Stimulated activated CD8-positive, alpha-beta memory T cell treated with anti-CD3 and anti-CD28 coated beads, Interleukin-4, amount 100 ng/mL, for 48 hours (primary cell): ENCODE data around the gene UTP15.

Experiments
- DNase-seq: peaks from one replicate; pipeline ENCODE4 v3.0.0-alpha.2; 2020

The UTP15 gene

DNA sequence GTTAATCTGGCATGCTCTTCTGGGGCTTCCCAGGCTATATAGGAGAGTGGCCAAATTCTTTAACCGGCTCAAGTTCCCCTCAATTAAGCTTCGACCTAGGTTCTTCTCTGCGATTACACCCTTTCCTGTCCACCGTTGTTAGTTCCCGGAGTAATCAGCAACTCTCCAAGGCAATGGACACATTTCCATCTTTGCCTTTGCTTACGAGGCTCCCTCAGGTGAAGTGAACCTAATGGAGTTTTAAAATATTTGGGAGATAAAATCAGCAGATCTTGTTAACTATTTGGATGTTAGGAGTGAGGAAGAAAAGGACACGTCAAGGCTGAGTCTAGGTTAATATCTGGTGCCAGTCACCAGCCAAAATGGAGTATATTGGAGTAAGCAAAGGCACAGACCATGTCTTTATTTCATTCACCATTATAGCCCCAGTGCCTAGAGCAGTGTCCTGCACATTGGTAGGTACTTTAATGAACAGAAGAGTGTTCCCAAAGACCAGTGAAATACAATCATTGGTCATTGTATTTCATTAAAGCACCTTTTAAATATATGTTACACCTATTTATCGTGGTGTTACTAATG, 515 bp downstream of the UTP15 start:
- no peak for DNase-seq

DNA sequence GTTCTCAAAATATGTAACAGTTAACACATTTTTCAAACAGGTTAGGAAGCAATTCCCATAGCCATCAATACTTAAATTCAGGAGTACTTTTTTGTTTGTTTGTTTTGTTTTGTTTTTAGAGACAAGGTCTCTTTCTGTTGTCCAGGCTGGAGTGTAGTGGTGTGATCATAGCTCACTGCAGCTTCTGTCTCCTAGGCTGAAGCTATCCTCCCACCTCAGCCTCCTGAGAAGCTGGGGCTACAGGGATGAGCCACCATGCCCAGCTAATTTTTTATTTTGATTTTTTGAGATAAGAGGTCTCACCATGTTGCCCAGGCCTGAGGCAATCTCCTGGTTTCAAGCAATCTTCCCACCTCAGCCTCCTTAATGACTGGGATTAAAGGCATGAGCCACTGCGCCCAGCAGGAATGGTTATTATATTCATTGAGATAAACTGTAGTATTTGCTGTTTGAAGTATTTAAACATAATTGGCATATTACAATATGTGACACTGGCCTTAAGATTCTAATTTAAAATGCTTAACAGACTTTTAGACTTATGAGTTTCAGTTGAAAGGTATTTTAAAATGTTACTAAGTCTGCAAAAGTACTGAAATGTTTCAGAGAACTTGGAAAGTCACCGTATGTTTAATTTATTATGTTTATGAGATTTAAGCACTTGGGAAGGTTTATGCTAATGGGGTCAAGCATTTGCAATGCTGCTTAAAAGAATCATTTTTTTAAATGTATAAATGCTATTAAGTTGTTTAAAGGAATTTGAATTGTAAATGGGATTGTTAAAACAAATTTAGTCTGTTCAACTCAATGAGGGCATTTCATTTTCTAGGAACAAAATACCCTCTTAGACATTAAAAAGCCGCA, 17.0 kb downstream of the UTP15 start:
- no peak for DNase-seq

- DNase-seq: no peak
These were observed 22.4 kb downstream of the UTP15 start for GRCh38 chr5:73587923-73588322.

DNA sequence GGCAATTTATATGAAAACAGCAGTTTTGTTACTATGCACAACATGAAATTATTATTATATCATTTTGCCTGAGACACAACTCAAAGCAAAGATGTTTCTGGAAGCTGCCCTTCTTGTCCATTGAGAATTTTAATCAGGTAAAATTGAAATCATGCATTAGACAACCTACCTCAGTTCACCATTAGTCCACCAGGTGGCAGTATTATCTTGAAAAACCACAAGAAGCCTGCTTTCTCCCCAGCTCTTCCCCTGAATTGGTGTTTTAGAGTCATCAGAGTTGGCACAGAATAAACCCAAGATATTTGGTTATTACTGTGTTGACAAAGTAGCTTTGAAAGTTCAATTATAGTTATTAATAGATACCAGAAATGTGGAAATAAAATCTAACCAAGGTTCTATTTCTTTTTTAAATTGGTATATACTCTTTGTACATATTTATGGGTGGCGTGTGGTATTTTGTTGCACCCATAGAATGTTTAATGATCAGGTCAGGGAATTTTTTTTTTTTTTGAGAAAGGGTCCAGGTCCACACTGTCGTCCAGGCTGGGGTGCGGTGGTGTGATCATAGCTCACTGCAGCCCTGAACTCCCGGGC, 25.7 kb downstream of the UTP15 start:
- peak; percentile 35 for DNase-seq

- DNase-seq: no peak
These were observed 26.4 kb downstream of the UTP15 start for GRCh38 chr5:73591698-73592501.

DNA sequence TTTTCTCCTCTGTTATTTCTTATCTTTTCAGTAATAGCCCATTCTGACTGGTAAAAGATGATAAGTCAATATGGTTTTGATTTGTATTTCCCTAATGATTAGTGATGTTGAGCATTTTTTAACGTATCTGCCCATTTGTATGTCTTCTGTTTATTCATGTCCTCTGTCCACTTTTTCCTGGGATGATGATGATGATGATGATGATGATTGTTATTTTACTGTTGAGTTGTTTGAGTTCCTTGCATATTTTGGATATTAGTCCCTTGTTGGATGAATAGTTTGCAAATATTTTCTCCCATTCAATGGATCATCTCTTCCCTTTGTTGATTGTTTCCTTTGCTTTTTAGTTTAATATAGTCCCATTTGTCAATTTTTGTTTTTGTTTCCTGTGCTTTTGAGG, 27.0 kb downstream of the UTP15 start:
- DNase-seq: no peak

DNA sequence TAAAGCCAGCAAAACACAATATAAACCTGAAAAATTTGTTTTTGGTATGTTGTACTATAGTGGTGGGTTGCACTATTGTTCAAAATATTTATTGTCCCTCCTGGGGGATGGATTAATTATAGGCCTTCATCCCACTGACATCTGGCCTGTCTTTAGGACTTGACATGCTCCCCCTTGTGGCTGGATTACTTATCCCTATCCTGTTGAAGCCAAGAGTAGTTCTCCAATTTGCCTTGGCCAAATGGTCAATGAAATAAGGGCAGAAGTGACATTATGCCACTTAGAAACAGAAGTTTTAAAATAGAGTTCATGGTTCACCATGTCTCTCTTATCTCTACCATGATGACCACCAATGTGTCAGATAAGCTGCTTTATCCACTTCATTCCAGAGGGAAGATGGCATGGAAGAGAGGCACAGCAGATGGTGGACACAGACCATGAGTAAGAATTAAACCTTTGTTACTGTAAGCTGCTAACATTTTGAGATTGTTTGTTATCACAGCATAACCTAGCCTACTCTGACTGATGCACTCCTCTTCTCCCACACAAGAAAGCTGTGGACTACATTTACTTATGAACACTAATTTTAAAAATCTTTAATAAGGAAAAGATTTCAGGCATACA, 31.3 kb downstream of the UTP15 start:
- no peak for DNase-seq

DNA sequence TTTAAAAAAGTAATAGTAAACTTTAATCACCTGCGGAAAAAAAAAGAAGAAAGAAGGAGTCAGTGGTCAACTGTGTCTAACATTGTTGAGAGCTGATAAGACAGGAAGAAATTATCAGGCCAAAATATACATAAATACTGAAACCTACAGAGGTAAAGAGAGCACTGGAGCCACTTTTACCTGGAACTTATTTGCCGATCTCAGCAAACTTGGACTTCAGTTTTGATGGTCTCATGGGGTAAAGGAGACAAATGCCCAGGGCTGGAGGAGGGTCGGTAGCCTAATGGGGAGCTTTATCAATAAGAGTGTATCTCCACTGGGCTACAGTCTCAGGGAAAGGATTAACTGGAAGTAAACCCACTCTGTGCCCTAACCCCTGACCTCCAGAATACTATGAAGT, 33.8 kb downstream of the UTP15 start:
- no peak for DNase-seq

DNA sequence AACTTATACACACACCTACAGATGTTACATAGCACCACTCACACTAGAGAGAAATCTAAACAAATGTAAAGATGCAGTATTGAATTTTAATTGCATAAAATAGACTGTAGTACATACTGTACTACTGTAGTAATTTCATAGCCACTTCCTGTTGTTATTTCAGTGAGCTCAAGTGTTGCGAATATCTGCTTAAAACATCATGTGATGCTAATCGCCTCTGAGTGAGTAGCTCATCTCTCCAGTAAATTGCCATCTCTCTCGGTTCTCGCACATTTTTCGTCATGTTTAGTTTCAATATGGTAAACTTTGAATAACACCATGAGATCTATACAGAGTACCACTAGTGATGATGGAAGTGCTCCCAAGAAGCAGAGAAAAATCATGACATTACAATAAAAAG, 38.5 kb downstream of the UTP15 start:
- DNase-seq: no peak

DNA sequence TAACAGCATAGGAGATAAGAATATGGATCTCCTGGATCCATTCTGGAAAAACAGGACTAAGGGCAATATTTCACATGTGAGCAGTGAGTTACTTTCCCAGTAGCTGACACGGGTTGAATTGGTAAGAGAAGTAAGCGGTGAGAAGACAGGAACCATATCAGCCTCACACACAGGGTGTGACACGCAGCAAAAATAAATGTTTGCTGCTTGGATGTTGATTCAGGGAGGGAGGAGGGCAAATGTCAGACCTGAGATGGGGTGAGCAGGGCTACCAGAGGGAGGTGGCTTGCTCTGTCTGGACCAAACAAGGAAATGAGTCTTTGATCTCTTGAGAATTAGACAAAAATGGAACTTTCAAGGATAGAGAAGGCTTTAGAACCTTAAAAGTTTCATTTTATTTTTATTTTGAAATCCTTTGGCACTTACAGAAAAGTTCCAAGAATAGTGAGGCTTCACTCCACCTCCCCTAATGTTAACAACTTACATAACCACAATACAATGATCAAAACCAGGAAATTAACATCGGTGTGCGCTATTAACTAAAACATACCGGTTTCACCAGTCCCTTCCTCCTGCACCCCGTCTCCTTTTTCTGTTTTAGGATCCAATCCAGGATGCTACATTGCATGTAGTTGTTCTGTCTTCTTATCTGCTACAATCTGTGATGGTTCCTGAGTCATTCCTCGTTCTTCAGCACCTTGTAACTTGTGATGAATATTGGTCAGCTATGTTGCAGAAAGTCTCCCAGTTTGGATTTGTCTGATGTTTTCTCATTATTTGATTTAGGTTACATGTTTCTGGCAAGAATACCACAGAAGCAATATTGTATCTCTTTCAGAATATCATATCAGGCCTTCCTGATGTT, 39.9 kb downstream of the UTP15 start:
- DNase-seq: no peak

DNA sequence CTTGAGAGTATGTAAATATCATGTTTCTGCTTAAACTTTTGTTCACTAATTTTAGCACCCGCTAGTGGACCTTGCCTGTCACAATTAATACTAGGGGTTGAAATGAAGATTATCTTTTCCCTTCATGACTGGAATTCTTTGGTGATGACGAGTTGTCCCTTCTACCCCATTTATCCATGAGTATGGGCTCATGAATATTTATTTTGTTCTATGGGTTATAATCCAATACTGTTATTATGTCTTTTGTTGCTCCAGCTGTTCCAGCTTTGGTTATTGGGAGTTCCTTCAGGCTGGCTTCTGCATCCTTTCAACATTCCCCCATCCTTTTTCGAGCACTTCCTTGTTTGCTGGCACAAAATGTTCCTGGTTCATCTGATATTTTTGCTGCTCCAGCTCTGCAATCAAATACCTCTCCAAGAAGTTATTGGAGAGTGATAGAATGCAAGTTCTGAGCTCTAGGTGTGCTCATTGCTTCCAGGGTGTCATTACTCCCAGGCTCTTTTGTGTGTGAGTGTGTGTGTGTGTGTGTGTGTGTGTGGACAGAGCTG, 40.7 kb downstream of the UTP15 start:
- no peak for DNase-seq

GRCh38 chr5:73607228-73607627, 41.7 kb downstream of the UTP15 start:
- no peak for DNase-seq

DNA sequence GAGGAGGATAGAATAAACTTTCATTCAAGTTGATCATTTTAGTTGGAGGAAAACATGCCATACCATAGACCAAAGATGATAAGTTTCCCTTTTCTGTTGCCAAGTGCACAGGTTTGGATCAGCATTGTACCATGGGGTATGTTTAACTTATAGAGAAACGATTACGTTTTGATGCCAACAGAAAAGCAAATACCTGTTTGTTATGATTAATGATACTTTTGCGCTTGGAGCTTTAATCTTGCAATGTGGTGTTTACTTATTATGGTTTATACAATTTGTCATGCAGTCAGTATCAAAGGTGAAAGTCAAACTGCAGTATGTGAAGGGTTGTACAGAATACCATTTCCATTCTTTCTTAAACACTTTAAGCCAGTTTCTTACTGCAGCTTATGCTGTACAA, 47.3 kb downstream of the UTP15 start:
- DNase-seq: no peak

- DNase-seq: no peak
These were observed 49.5 kb downstream of the UTP15 start for GRCh38 chr5:73615085-73615484.

DNA sequence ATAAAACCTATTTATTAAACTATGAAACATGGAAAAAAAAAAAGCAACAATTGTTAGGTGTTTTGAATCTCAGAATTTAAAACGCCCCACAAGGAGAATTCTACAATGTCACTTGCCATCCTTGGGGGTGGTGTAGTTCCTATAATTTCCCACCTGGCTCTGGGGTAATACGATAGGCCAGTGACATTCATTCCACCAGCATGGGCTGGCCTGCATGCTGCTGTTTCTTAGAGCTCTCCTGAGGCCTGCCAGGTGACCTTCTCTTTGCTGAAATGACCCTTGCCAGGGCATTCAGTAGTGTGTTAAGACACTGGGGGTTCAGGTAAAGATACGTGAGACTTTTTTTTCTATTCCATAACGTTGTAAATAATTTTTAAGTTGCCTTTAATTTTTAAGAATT, 50.4 kb downstream of the UTP15 start:
- DNase-seq: no peak

- no peak for DNase-seq
These were observed 52.2 kb downstream of the UTP15 start for GRCh38 chr5:73617510-73618279.

DNA sequence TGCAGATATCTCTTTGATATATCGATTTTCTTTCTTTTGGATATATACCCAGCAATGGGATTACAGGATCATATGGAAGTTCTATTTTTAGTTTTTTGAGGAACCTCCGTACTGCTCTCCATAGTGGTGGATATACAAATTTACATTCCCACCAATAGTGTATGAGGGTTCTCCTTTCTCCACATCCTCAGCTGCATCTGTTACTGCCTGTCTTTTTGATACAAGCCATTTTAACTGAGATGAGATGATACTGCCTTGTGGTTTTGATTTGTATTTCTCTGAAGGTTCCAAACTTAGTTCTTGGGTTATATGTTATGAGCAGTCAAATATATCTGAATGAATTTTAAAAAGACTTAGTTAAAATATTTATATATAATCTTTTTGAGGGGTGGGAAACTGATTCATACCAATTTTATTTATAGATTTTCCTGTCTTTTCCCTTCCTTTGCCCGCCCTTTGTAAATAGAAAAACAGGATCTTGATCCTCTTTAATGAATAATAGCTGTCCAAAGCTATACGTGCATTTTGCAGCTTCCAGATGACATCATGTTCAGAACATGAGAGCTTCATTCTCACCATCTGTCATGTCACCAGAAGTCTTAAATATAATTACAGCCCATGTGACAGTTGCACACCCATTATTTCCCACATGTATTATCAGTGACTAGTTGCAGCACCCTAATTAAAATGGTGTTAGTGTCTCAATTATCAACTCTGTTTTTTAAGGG, 54.2 kb downstream of the UTP15 start:
- DNase-seq: no peak

- no peak for DNase-seq
These were observed 54.8 kb downstream of the UTP15 start for GRCh38 chr5:73620334-73620687.

DNA sequence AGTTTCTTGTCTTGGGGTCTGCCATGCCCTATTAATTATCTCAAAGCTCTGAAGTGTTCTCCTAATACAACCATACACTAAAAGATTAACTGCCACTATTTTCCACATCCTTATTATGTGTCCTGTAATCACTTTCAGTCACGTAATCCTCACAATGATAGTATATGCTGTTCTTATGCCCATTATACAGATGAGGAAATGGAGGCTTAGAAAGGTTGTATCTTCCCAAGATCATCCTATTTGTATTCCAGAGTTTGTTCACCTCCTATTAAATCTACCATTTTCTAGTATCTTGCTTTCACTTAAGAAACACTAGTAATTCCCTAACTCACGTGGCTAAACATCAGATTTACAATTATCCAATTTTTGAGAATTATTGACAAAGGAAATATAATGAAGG, 57.5 kb downstream of the UTP15 start:
- DNase-seq: no peak

DNA sequence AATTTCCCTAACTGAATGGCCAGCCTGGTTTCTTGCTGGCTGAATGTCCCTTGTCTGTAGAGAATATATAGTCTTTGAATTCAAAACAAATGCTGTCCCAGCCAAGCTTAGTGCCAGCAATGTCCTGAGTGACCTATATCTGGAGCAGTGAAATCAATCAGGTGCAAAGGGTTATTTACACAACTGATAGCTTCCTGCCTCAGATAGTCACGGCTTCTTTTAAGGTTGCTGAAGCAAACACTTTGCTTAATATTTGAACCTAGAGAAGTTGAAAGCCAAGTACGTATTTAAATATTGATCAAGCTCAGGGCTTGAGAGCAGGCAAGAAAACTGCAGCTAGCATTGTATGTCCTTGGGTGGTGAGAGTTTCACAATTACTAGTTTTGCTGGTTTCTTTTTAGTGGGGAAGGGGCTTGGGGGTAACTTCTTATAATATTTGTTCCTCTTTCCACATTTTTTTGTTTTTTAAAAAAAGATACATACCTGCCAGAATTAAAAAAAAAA, 58.4 kb downstream of the UTP15 start:
- no peak for DNase-seq
